Thyroid gland (tissue), 4 donors: ENCODE measurements around the gene ACSS1.

ENCODE experiments used
- POLR2A ChIP-seq, 2 donors: fragments of 450-650 bp; IDR thresholded peaks; one replicate each; pipeline ENCODE4 v1.6.1; 2017; ENCODE audit warnings: antibody characterized with exemption in 2 of 2, mild to moderate bottlenecking in 2 of 2, moderate library complexity in 1 of 2
- TF ChIP-seq, protein P1 (sequence below), 6 experiments: fragments of 200-600 bp in 3 of 6; fragments of 450-650 bp in 3 of 6; sonication (generic) in 3 of 6; IDR thresholded peaks; one replicate each; pipeline ENCODE4 v1.5.1; 2016 to 2019; ENCODE audit warnings: antibody characterized with exemption in 6 of 6, mild to moderate bottlenecking in 2 of 6, inconsistent platforms in 1 of 6, moderate library complexity in 1 of 6

DNA sequence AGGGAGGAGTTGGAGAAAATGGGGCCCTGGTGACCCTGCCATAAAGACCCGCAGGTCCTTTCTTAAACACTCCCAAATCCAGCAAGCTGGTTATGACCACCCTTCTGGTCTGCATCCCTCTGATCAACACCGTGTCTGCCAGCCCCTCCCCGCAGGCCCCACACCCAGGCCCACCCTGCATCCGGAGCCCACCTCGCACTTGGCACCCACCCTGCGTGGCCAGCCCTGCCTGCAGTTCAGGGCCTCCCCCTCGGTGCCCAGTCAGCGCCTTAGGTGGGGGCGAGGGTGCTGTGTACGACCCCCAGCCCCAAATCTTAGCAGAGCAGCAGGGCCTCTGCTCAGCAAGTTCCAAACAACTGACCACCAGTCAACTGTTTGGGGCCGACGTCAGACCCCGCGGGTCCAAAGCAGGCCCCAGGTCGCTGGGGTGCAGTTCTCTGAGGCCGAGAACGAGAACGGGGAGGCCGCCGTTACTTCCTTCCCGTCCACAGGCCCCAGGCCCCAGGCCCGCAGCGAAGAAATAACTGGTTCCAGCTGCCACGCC lies 1.2 kb downstream of the ACSS1 start:
- TF ChIP-seq, protein P1, sequence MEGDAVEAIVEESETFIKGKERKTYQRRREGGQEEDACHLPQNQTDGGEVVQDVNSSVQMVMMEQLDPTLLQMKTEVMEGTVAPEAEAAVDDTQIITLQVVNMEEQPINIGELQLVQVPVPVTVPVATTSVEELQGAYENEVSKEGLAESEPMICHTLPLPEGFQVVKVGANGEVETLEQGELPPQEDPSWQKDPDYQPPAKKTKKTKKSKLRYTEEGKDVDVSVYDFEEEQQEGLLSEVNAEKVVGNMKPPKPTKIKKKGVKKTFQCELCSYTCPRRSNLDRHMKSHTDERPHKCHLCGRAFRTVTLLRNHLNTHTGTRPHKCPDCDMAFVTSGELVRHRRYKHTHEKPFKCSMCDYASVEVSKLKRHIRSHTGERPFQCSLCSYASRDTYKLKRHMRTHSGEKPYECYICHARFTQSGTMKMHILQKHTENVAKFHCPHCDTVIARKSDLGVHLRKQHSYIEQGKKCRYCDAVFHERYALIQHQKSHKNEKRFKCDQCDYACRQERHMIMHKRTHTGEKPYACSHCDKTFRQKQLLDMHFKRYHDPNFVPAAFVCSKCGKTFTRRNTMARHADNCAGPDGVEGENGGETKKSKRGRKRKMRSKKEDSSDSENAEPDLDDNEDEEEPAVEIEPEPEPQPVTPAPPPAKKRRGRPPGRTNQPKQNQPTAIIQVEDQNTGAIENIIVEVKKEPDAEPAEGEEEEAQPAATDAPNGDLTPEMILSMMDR (IDR thresholded peaks at IDR 0.05): no peak
- no peak for TF ChIP-seq POLR2A (IDR thresholded peaks at IDR 0.05)
